GM12874 (cell line): Measurements from ENCODE around the gene SLC16A10.
A peak's percentile ranks its signal among the peaks of the same experiment; 100 is the strongest.

Experiments used
- CTCF ChIP-seq: IDR thresholded peaks from 2 replicates; pipeline ENCODE4 v1.5.1; 2011; ENCODE audit warnings: low read depth, mild to moderate bottlenecking, control low read depth, low read length, moderate library complexity; ENCODE audit not compliant: insufficient read depth

SLC16A10 gene

GRCh38 chr6:111258010-111258409 is 170.7 kb downstream of the SLC16A10 start:
- TF ChIP-seq CTCF = no peak

- no peak for TF ChIP-seq CTCF
Observed at GRCh38 chr6:111258615-111259088, 171.3 kb downstream of the SLC16A10 start.

GRCh38 chr6:111259089-111259831 is 172.0 kb downstream of the SLC16A10 start:
- TF ChIP-seq CTCF = peak; percentile 95

GRCh38 chr6:111260570-111261298 is 173.4 kb downstream of the SLC16A10 start:
- no peak for TF ChIP-seq CTCF

GRCh38 chr6:111263837-111264236 is 176.5 kb downstream of the SLC16A10 start:
- TF ChIP-seq CTCF = no peak

- TF ChIP-seq CTCF = no peak
Observed at GRCh38 chr6:111265842-111266241, 178.5 kb downstream of the SLC16A10 start.

- no peak for TF ChIP-seq CTCF
Observed at GRCh38 chr6:111266276-111266675, 179.0 kb downstream of the SLC16A10 start.
